HepG2 (cell line): ENCODE results near the gene CSMD2. TPM values are rescaled to one million over a fixed set of nuclear protein-coding genes. Genes with fewer than 3 reads are reported as not detected.

Experiments used
- ATAC-seq: fragments of 200-7000 bp; cut with Tn5 transposase; 3 replicates; pipeline ENCODE4 v1.9.1; 2020; ENCODE audit warnings: mild to moderate bottlenecking, moderate library complexity
- BruUV-seq: library from RNA; stranded (reverse); fragments of 400-500 nt; replicated peaks from 2 replicates; lab custom pipeline; 2021; lab: Mats Ljungman, UMichigan
- CTCF ChIA-PET: fragments of 300-600 bp; formaldehyde crosslinking; extraction: SDS; loops from one replicate; lab custom pipeline; 2021; ENCODE audit warnings: low total read pairs, inconsistent platforms, low intra/inter-chr PET ratio; lab: Yijun Ruan, JAX
- POLR2A ChIA-PET: fragments of 350-600 bp; sonication (Branson Sonifier 250); formaldehyde crosslinking; loops from one replicate; lab custom pipeline; 2020; ENCODE audit warnings: antibody characterized with exemption, inconsistent platforms; lab: Yijun Ruan, JAX
- DNase-seq: peaks from one replicate; pipeline ENCODE4 v3.0.0-alpha.2; 2015; ENCODE audit warnings: low spot score
- FAIRE-seq: peaks from 3 replicates; lab custom pipeline; 2011; peaks lifted over from hg19 to GRCh38; lab: Jason Lieb, UNC
- H2AFZ ChIP-seq: one replicate; pipeline ENCODE4 v1.6.1; 2011; ENCODE audit warnings: low read length, inconsistent platforms
- H3K27ac ChIP-seq: fragments of 300-600 bp; 3 replicates; pipeline ENCODE4 v1.8.0; 2011; ENCODE audit warnings: mixed run types, mild to moderate bottlenecking, mixed read lengths, low read length, inconsistent platforms; ENCODE audit not compliant: insufficient read depth; ENCODE audit errors: extremely low read length
- H3K27me3 ChIP-seq, 2 experiments: fragments of 200-600 bp in 1 of 2; 2 replicates in 1 of 2; 3 replicates in 1 of 2; pipeline versions ENCODE4 v1.6.0 to v1.8.0; 2011; ENCODE audit warnings: low read length in 2 of 2, mild to moderate bottlenecking in 2 of 2, moderate library complexity in 2 of 2, inconsistent platforms in 1 of 2; ENCODE audit not compliant: insufficient read depth in 2 of 2, control insufficient read depth in 1 of 2
- H3K36me3 ChIP-seq, 2 experiments: fragments of 200-600 bp in 1 of 2; replicated peaks in 1 of 2; 2 replicates in 1 of 2; 3 replicates in 1 of 2; pipeline versions ENCODE4 v1.5.1 to v1.8.0; 2011; ENCODE audit warnings: low read length in 2 of 2, inconsistent platforms in 1 of 2; ENCODE audit not compliant: insufficient read depth in 2 of 2, control insufficient read depth in 1 of 2
- H3K4me1 ChIP-seq: 2 replicates; pipeline ENCODE4 v1.5.1; 2012; ENCODE audit warnings: low read length, inconsistent platforms; ENCODE audit not compliant: insufficient read depth
- H3K4me2 ChIP-seq: 2 replicates; pipeline ENCODE4 v1.6.0; 2011; ENCODE audit warnings: low read depth, low read length, inconsistent platforms
- H3K4me3 ChIP-seq, 3 experiments: fragments of 200-600 bp in 1 of 3; sonication (generic), shearing (Covaris generic) in 1 of 3; replicated peaks in 1 of 3; 2 replicates each; pipeline ENCODE4 v1.5.1; 2011 to 2016; ENCODE audit warnings: low read length in 3 of 3, inconsistent platforms in 2 of 3, low read depth in 2 of 3, mild to moderate bottlenecking in 2 of 3, control low read depth in 1 of 3, mixed read lengths in 1 of 3; ENCODE audit not compliant: insufficient read depth in 1 of 3
- H3K79me2 ChIP-seq: one replicate; pipeline ENCODE4 v1.6.1; 2011; ENCODE audit warnings: low read length, inconsistent platforms; ENCODE audit not compliant: insufficient read depth
- H3K9ac ChIP-seq: 2 replicates; pipeline ENCODE4 v1.6.0; 2011; ENCODE audit warnings: mild to moderate bottlenecking, low read depth, low read length, inconsistent platforms; ENCODE audit not compliant: insufficient read depth
- H3K9me3 ChIP-seq: 2 replicates; pipeline ENCODE4 v1.5.1; 2012; ENCODE audit warnings: mild to moderate bottlenecking, low read length
- H4K20me1 ChIP-seq: 2 replicates; pipeline ENCODE4 v1.6.0; 2011; ENCODE audit warnings: inconsistent platforms, mild to moderate bottlenecking, low read length, moderate library complexity; ENCODE audit not compliant: insufficient read depth
- CAMTA2 ChIP-seq: sonication (generic); formaldehyde crosslinking; IDR thresholded peaks from 2 replicates; pipeline ENCODE4 v1.4.0; 2020; ENCODE audit warnings: mild to moderate bottlenecking, missing genetic modification reagents, borderline replicate concordance
- DBP ChIP-seq: sonication (generic); formaldehyde crosslinking; IDR thresholded peaks from 2 replicates; pipeline ENCODE4 v1.4.0; 2020; ENCODE audit warnings: missing genetic modification reagents; ENCODE audit errors: not compliant biosample characterization
- FOXO4 ChIP-seq: sonication (generic); formaldehyde crosslinking; conservative IDR thresholded peaks from 2 replicates; pipeline ENCODE4 v1.8.1; 2023; ENCODE audit warnings: missing genetic modification reagents
- LRRFIP1 ChIP-seq: sonication (generic); formaldehyde crosslinking; conservative IDR thresholded peaks from 2 replicates; pipeline ENCODE4 v1.4.0; 2020; ENCODE audit warnings: missing genetic modification reagents
- NFATC3 ChIP-seq: sonication (generic); formaldehyde crosslinking; IDR thresholded peaks from 2 replicates; pipeline ENCODE4 v1.5.1; 2020; ENCODE audit warnings: mild to moderate bottlenecking, missing genetic modification reagents
- NFYC ChIP-seq: IDR thresholded peaks from 2 replicates; pipeline ENCODE4 v1.6.1; 2016; ENCODE audit warnings: missing genetic modification reagents, missing compliant biosample characterization
- ZBTB33 ChIP-seq: sonication (generic); formaldehyde crosslinking; IDR thresholded peaks from 2 replicates; pipeline ENCODE4 v1.4.0; 2020; ENCODE audit warnings: missing genetic modification reagents
- ZGPAT ChIP-seq: IDR thresholded peaks from 2 replicates; pipeline ENCODE4 v1.6.1; 2016; ENCODE audit warnings: mild to moderate bottlenecking
- ZNF770 ChIP-seq: sonication (generic); formaldehyde crosslinking; IDR thresholded peaks from 2 replicates; pipeline ENCODE4 v1.5.0; 2020; ENCODE audit warnings: mild to moderate bottlenecking, missing genetic modification reagents
- WGBS: methylation state at CpG from one replicate; pipeline ENCODE4 v1.1.6; 2017; ENCODE audit warnings: low lambda C conversion rate; 5-methylcytosine and 5-hydroxymethylcytosine counted together
- in situ Hi-C: cut with HindIII; loops from 2 replicates; pipeline ENCODE4 v1.10.0; 2017; ENCODE audit warnings: low pct_unique_long_range_greater_than_20kb; ENCODE audit not compliant: extremely low pct_ligation_motif_present
- intact Hi-C: fragments of 100-400 bp; cut with micrococcal nuclease; formaldehyde crosslinking; loops from one replicate; pipeline ENCODE4 v1.10.0; 2022; ENCODE audit not compliant: unreplicated experiment
- polyA plus RNA-seq, 8 experiments: library from polyadenylated mRNA; depleted of rRNA in 3 of 8; stranded (reverse) in 7 of 8; unstranded in 1 of 8; fragments of >200 nt; fragmentation: Illumina TruSeq in 4 of 8; extraction: Trizol in 4 of 8; gene quantifications; 2 replicates each; pipeline versions ENCODE4 v1.2.1 to v1.2.3, GENCODE V29; 2011 to 2016; ENCODE audit warnings: low read depth in 4 of 8, missing spikeins in 1 of 8, mixed read lengths in 1 of 8; ENCODE audit not compliant: insufficient read depth in 1 of 8
- total RNA-seq, 5 experiments: library from RNA; depleted of rRNA; stranded (reverse); fragments of >200 nt; fragmentation: Illumina TruSeq; extraction: Trizol; gene quantifications; 2 replicates each; pipeline ENCODE4 v1.2.3, GENCODE V29; 2016; ENCODE audit warnings: low read depth in 1 of 5

CSMD2 gene
- total and polyA plus RNA-seq, 2 of the 13 experiments (the other 11 are each of a cell fraction or from before 2014, with no cell fraction given), result not detected

GRCh38 chr1:34188418-34188817 is 23.4 kb upstream of the CSMD2 start:
- Histone ChIP-seq H3K4me2 (no peak overlapping the region), H3K36me3 (no peaks in the 10 kb centered on the region), H3K4me1 (no peaks in the 10 kb centered on the region)
- 3% methylated on average over 4 of the region's 8 CpGs for WGBS
- POLR2A ChIA-PET, result no interaction called here
- FAIRE-seq, result no peak
- TF ChIP-seq CAMTA2 (CRISPR knock-in tag) (no peak), ZNF770 (CRISPR knock-in tag) (no peak), ZBTB33 (CRISPR knock-in tag) (no peak), FOXO4 (CRISPR knock-in tag) (no peak), NFYC (no peak), DBP (CRISPR knock-in tag) (no peak), LRRFIP1 (CRISPR knock-in tag) (no peak), ZGPAT (CRISPR knock-in tag) (no peak), NFATC3 (CRISPR knock-in tag) (no peak)
- TF ChIP-seq, all 625 proteins: peak for 0
- intact Hi-C loops (no loop called here), in situ Hi-C loops (no loop called here)
- Histone ChIP-seq H4K20me1 (no peaks in the 10 kb centered on the region), H3K9ac (no peak overlapping the region), H3K9me3 (no peaks in the 10 kb centered on the region; the same call in 1 of the 2 replicates), H3K27me3 (no peaks in the 10 kb centered on the region; a peak in 1 of 5 replicates), H3K79me2 (no peaks in the 10 kb centered on the region), H2AFZ (no peak overlapping the region), H3K4me3 (no peak overlapping the region), H3K27ac (no peak overlapping the region)
- ATAC-seq, result no peak
- no TSS peak for BruUV-seq
- CTCF ChIA-PET, result no interaction called here
- DNase-seq, result no peak
